ENCODE measurements around the gene MTHFSD.

The MTHFSD gene

DNA sequence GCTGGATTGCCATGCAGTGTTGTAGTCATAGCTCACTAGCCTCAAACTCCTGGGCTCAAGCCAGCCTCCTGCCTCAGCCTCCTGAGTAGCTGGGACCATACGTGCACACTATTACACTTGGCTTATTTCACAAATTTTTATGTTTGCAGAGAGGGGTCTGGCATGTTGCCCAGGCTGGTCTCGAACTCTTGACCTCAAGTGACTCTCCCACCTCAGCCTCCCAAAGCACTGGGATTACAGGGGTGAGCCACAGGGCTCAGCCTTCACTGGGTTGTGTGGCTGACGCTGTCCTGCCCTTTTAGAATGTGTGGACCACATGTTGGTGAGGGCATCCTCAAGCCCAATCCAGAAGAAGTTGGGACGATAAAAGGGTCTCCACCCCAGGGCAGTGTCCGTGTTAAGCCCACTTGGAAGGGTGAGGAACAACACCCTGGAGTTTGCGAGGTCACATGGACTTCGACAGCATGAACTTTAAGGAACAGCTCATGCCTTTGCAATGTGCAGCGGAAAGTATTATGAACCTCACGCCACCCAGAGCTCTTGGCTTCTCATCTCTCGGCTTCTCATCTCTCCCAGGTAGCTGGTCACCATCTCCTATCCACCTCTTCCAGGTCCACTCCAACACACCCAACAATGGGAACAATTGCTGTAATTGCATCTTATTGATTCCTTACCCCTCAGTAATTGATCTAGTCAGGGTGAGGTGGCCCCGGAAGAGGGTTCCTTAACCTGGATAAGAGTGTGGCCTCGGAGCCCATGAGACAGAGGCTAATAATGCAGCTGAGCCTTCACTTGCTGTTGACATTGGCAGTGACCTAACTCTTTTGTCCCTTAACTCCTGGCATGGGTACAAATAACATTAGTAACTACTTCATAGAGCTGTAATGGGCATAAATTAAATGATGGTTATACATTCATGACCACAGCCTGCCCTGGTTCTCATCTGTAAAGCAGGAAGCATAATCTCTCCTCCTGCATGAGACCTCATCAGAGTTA, 30.0 kb upstream of the MTHFSD start:
- Histone ChIP-seq H3K27me3 (replicated peaks) (no peaks in the 10 kb centered on the region), H3K27ac (peak overlapping the region; percentile 95), H3K36me3 (replicated peaks) (peaks cover 3% of the 10 kb centered on the region), H3K4me3 (ENCODE audit: low read depth, low read length) (no peak overlapping the region)
- TF ChIP-seq, protein P1, sequence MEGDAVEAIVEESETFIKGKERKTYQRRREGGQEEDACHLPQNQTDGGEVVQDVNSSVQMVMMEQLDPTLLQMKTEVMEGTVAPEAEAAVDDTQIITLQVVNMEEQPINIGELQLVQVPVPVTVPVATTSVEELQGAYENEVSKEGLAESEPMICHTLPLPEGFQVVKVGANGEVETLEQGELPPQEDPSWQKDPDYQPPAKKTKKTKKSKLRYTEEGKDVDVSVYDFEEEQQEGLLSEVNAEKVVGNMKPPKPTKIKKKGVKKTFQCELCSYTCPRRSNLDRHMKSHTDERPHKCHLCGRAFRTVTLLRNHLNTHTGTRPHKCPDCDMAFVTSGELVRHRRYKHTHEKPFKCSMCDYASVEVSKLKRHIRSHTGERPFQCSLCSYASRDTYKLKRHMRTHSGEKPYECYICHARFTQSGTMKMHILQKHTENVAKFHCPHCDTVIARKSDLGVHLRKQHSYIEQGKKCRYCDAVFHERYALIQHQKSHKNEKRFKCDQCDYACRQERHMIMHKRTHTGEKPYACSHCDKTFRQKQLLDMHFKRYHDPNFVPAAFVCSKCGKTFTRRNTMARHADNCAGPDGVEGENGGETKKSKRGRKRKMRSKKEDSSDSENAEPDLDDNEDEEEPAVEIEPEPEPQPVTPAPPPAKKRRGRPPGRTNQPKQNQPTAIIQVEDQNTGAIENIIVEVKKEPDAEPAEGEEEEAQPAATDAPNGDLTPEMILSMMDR (IDR thresholded peaks at IDR 0.05; ENCODE audit: low read depth, low read length, missing control alignments) = no peak
- peak; percentile 64 for DNase-seq
- in situ Hi-C loops (cut with HindIII; ENCODE audit: low pct_ligation_motif_present, low sequenced_read_pairs) = loop anchor here (25.0 kb wide), 1 partner anchor 177 kb away; no protein-coding TSS in a partner anchor

DNA sequence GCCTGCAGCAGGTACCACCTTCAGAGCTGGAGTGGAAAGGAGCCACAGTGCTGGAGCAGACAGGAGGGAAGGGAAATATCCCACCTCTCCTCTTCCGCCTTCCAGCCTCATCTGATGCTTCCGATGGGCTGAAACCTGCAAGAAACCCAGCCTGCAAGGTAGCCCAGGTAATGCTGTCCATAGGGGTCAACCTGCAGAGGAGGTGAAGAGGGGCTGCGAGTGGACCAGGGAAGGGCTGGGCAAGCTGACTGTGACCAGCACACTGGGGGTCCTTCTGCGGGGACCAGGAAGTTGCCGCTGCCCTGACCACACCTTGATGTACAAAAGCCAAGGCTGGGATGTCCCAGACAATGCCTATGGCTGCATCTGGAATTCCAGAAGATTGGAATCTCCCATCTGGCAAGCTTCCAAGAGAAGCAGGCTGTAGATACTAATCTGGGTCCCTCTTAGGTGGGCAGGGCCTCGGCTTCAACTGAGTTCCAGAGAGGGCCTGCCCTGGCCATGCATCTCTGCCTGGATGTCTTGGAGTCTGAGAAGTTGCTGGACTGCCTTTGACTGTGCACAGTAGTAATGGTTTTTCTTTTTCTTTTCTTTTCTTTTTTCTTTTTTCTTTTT, 29.1 kb upstream of the MTHFSD start:
- Histone ChIP-seq H3K4me3 (ENCODE audit: low read depth, low read length) (no peak overlapping the region), H3K36me3 (replicated peaks) (peaks cover 6% of the 10 kb centered on the region), H3K27ac (peak overlapping the region; percentile 95), H3K27me3 (replicated peaks) (no peaks in the 10 kb centered on the region)
- DNase-seq = no peak
- in situ Hi-C loops (cut with HindIII; ENCODE audit: low pct_ligation_motif_present, low sequenced_read_pairs) = loop anchor here (25.0 kb wide), 1 partner anchor 178 kb away; no protein-coding TSS in a partner anchor
- TF ChIP-seq, protein P1 (IDR thresholded peaks at IDR 0.05; ENCODE audit: low read depth, low read length, missing control alignments) = no peak

DNA sequence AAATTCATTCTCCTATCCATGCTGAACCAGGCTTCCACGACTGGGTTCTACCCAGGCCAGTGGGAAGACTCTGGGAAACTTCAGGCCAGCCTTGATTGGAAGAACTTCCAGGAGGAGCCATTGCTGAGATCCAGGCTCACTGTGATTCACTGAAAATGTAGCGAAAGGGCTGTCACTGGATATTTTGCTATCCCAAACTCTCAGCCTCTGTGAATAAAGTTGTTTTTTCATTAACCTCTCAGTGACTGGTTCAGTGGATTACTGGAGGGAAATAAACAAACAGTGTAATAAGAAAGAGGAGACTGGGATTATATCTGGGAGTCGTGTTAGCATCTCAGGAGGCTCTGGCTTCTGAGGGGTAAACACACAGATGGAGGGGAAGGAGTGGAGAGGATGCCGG, 26.4 kb upstream of the MTHFSD start:
- in situ Hi-C loops (cut with HindIII; ENCODE audit: low pct_ligation_motif_present, low sequenced_read_pairs) = loop anchor here (25.0 kb wide), 1 partner anchor 181 kb away; no protein-coding TSS in a partner anchor
- peaks cover 6% of the 10 kb centered on the region for H3K36me3 ChIP-seq (replicated peaks)
- H3K4me3 ChIP-seq (ENCODE audit: low read depth, low read length) = peak overlapping the region; percentile 58
- H3K27ac ChIP-seq = peak overlapping the region; percentile 95
- no peaks in the 10 kb centered on the region for H3K27me3 ChIP-seq (replicated peaks)
- TF ChIP-seq, protein P1 (IDR thresholded peaks at IDR 0.05; ENCODE audit: low read depth, low read length, missing control alignments) = no peak
- DNase-seq = no peak

- H3K27ac ChIP-seq = peak overlapping the region; percentile 95
- TF ChIP-seq, protein P1 (IDR thresholded peaks at IDR 0.05; ENCODE audit: low read depth, low read length, missing control alignments) = no peak
- H3K4me3 ChIP-seq (ENCODE audit: low read depth, low read length) = peak overlapping the region; percentile 58
- no peaks in the 10 kb centered on the region for H3K27me3 ChIP-seq (replicated peaks)
- DNase-seq = no peak
- in situ Hi-C loops (cut with HindIII; ENCODE audit: low pct_ligation_motif_present, low sequenced_read_pairs) = loop anchor here (25.0 kb wide), 1 partner anchor 182 kb away; no protein-coding TSS in a partner anchor
- H3K36me3 ChIP-seq (replicated peaks) = peaks cover 6% of the 10 kb centered on the region
These were observed 25.7 kb upstream of the MTHFSD start for GRCh38 chr16:86580791-86581170.

GRCh38 chr16:86580063-86580790, 25.2 kb upstream of the MTHFSD start:
- DNase-seq = no peak
- in situ Hi-C loops (cut with HindIII; ENCODE audit: low pct_ligation_motif_present, low sequenced_read_pairs) = loop anchor here (25.0 kb wide), 1 partner anchor 182 kb away; no protein-coding TSS in a partner anchor
- Histone ChIP-seq H3K27ac (peak overlapping the region; percentile 95), H3K27me3 (replicated peaks) (no peaks in the 10 kb centered on the region), H3K36me3 (replicated peaks) (peaks cover 8% of the 10 kb centered on the region), H3K4me3 (ENCODE audit: low read depth, low read length) (peak overlapping the region; percentile 58)
- TF ChIP-seq, protein P1 (IDR thresholded peaks at IDR 0.05; ENCODE audit: low read depth, low read length, missing control alignments) = no peak
